B cell (primary cell): ENCODE measurements around the gene NRXN2. TPM values are rescaled to one million over a fixed set of nuclear protein-coding genes. Genes with fewer than 3 reads are reported as not detected.
A peak's percentile ranks its signal among the peaks of the same experiment; 100 is the strongest.

Experiments
- ATAC-seq: fragments of 200-7000 bp; cut with Tn5 transposase; one replicate; pipeline ENCODE4 v1.10.0; 2021; ENCODE audit warnings: low read depth, mild to moderate bottlenecking, moderate number of reproducible peaks, moderate library complexity
- CTCF ChIA-PET: fragments of 350-600 bp; sonication (Branson Sonifier 250); formaldehyde crosslinking; loops from one replicate; lab custom pipeline; 2021; ENCODE audit warnings: antibody characterized with exemption, inconsistent platforms; lab: Charles Lee
- POLR2A ChIA-PET: fragments of 350-600 bp; sonication (Branson Sonifier 250); formaldehyde crosslinking; loops from one replicate; lab custom pipeline; 2021; ENCODE audit warnings: antibody characterized with exemption; lab: Charles Lee
- DNase-seq: peaks from one replicate; pipeline ENCODE4 v3.0.0; 2013
- H2AFZ ChIP-seq: 2 replicates; pipeline ENCODE4 v1.6.1; 2012; ENCODE audit warnings: mild to moderate bottlenecking, low read depth, low read length; ENCODE audit not compliant: insufficient read depth, poor library complexity, severe bottlenecking
- H3K27ac ChIP-seq, 2 donors: 1 replicate in 1 of 2; 2 replicates in 1 of 2; pipeline ENCODE4 v1.5.1; 2012 to 2013; ENCODE audit warnings: low read length in 2 of 2, mild to moderate bottlenecking in 2 of 2, moderate library complexity in 1 of 2
- H3K27me3 ChIP-seq, 4 experiments: fragments of 200-600 bp in 1 of 4; sonication (generic) in 1 of 4; replicated peaks in 1 of 4; 1 replicate in 2 of 4; 2 replicates in 2 of 4; pipeline versions ENCODE4 v1.6.1 to v1.7.0; 2013 to 2016; ENCODE audit warnings: low read length in 3 of 4, mild to moderate bottlenecking in 2 of 4, mixed read lengths in 1 of 4, moderate library complexity in 1 of 4; ENCODE audit not compliant: insufficient read depth in 4 of 4, control insufficient read depth in 3 of 4; ENCODE audit errors: control extremely low read depth in 1 of 4
- H3K36me3 ChIP-seq, 2 experiments: replicated peaks in 1 of 2; 1 replicate in 1 of 2; 2 replicates in 1 of 2; pipeline versions ENCODE4 v1.6.1 to v1.7.1; 2013; ENCODE audit warnings: low read length in 1 of 2; ENCODE audit not compliant: insufficient read depth in 2 of 2, control insufficient read depth in 1 of 2; ENCODE audit errors: control extremely low read depth in 1 of 2, extremely low read depth in 1 of 2
- H3K4me1 ChIP-seq, 2 donors: fragments of 200-600 bp in 1 of 2; sonication (generic) in 1 of 2; 1 replicate in 1 of 2; 2 replicates in 1 of 2; pipeline versions ENCODE4 v1.5.1 to v1.6.1; 2013 to 2017; ENCODE audit warnings: low read length in 2 of 2; ENCODE audit not compliant: control insufficient read depth in 2 of 2, insufficient read depth in 2 of 2
- H3K4me2 ChIP-seq: replicated peaks from 2 replicates; pipeline ENCODE3; 2012; ENCODE audit warnings: mild to moderate bottlenecking, low read depth, low read length; ENCODE audit not compliant: poor library complexity, severe bottlenecking
- H3K4me3 ChIP-seq, 5 experiments: fragments of 200-600 bp in 1 of 5; sonication (generic) in 1 of 5; 1 replicate in 3 of 5; 2 replicates in 2 of 5; pipeline versions ENCODE4 v1.5.1 to v1.7.0; 2011 to 2016; ENCODE audit warnings: low read length in 4 of 5, mild to moderate bottlenecking in 4 of 5, low read depth in 2 of 5, control low read depth in 1 of 5, moderate library complexity in 1 of 5; ENCODE audit not compliant: insufficient read depth in 1 of 5; ENCODE audit errors: control extremely low read depth in 1 of 5, extremely low read depth in 1 of 5
- H3K79me2 ChIP-seq: fragments of 200-600 bp; sonication (generic); one replicate; pipeline ENCODE4 v1.6.0; 2016; ENCODE audit warnings: low read length; ENCODE audit not compliant: control insufficient read depth, insufficient read depth
- H3K9ac ChIP-seq: fragments of 200-600 bp; sonication (generic); 2 replicates; pipeline ENCODE4 v1.6.1; 2017; ENCODE audit warnings: mild to moderate bottlenecking, low read length, moderate library complexity
- H3K9me3 ChIP-seq, 3 donors: one replicate each; pipeline versions ENCODE4 v1.6.1 to v1.7.1; 2013; ENCODE audit warnings: low read length in 2 of 3; ENCODE audit not compliant: control insufficient read depth in 2 of 3, insufficient read depth in 1 of 3; ENCODE audit errors: control extremely low read depth in 1 of 3
- H4K20me1 ChIP-seq: 2 replicates; pipeline ENCODE4 v1.6.0; 2012; ENCODE audit warnings: mild to moderate bottlenecking, low read length; ENCODE audit not compliant: insufficient read depth, control insufficient read depth, poor library complexity, severe bottlenecking
- H3K27ac Mint-ChIP-seq: one replicate; pipeline ENCODE4 v1.8.0; 2021; ENCODE audit warnings: mixed read lengths
- H3K27me3 Mint-ChIP-seq: one replicate; pipeline ENCODE4 v1.8.0; 2021; ENCODE audit warnings: mixed read lengths
- H3K4me1 Mint-ChIP-seq: one replicate; pipeline ENCODE4 v1.8.0; 2021; ENCODE audit warnings: mixed read lengths
- H3K4me3 Mint-ChIP-seq: one replicate; pipeline ENCODE4 v1.8.0; 2021; ENCODE audit warnings: mixed read lengths
- H3K9me3 Mint-ChIP-seq: one replicate; pipeline ENCODE4 v1.8.0; 2022; ENCODE audit warnings: mixed read lengths; ENCODE audit not compliant: insufficient read depth
- EZH2 ChIP-seq: IDR thresholded peaks from 2 replicates; pipeline ENCODE4 v1.6.1; 2012; ENCODE audit warnings: borderline replicate concordance, low read depth, mild to moderate bottlenecking, moderate library complexity, low read length; ENCODE audit not compliant: insufficient read depth, poor library complexity, severe bottlenecking
- WGBS: methylation state at CpG from one replicate; pipeline ENCODE4 v1.1.5; 2013; ENCODE audit warnings: missing lambda C conversion rate; ENCODE audit not compliant: insufficient coverage; 5-methylcytosine and 5-hydroxymethylcytosine counted together
- intact Hi-C: fragments of 100-400 bp; cut with micrococcal nuclease; formaldehyde crosslinking; loops from one replicate; pipeline ENCODE4 v1.10.0; 2022
- polyA plus RNA-seq: library from polyadenylated mRNA; depleted of rRNA; stranded (reverse); fragments of >200 nt; gene quantifications from 2 replicates; pipeline ENCODE4 v1.2.3, GENCODE V29; 2012
- total RNA-seq, 2 donors: library from RNA; stranded (reverse); fragments of 120-200 nt in 1 of 2; gene quantifications; 1 replicate in 1 of 2; 2 replicates in 1 of 2; pipeline versions ENCODE4 v1.2.3 to v1.2.4, GENCODE V29; 2013 to 2022
- TF ChIP-seq, protein P1 (sequence below): fragments of 200-600 bp; IDR thresholded peaks from one replicate; pipeline ENCODE4 v1.8.0; 2022; ENCODE audit warnings: antibody characterized with exemption, mild to moderate bottlenecking

The NRXN2 gene
- total and polyA plus RNA-seq, 2 donors (not counting 1 experiment from before 2014, with no cell fraction given) = 0.01 to 0.52 TPM

DNA sequence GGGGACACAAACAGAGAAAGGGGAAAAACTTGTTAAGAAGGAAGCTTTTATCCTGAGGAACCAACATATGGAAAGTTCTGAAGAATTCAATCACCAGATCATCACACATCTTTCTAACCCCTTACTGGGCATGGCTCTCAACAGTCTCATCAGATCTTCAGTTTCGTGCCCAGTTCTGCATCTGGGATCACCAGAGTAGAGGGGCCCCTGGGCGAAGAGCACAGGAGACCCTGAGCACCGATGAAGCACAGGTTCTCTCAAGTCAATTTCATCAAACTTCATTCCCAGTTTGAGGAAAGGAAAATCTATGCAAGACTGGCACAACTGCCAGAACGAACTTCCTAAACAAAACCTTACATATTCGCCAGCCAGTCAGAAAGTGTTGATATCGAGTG, 45.3 kb upstream of the NRXN2 start:
- peaks cover 63% of the 10 kb centered on the region for H3K79me2 ChIP-seq
- intact Hi-C loops = no loop called here
- no peak for DNase-seq

More for the DNA sequence above, 45.3 kb upstream of the NRXN2 start:
- ATAC-seq = no peak
- no peaks in the 10 kb centered on the region for H3K9me3 ChIP-seq
- H3K4me1 ChIP-seq = peaks cover 85 to 96% of the 10 kb centered on the region in 2 donors
- TF ChIP-seq, protein P1, sequence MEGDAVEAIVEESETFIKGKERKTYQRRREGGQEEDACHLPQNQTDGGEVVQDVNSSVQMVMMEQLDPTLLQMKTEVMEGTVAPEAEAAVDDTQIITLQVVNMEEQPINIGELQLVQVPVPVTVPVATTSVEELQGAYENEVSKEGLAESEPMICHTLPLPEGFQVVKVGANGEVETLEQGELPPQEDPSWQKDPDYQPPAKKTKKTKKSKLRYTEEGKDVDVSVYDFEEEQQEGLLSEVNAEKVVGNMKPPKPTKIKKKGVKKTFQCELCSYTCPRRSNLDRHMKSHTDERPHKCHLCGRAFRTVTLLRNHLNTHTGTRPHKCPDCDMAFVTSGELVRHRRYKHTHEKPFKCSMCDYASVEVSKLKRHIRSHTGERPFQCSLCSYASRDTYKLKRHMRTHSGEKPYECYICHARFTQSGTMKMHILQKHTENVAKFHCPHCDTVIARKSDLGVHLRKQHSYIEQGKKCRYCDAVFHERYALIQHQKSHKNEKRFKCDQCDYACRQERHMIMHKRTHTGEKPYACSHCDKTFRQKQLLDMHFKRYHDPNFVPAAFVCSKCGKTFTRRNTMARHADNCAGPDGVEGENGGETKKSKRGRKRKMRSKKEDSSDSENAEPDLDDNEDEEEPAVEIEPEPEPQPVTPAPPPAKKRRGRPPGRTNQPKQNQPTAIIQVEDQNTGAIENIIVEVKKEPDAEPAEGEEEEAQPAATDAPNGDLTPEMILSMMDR = no peak
- TF ChIP-seq EZH2 = no peak
- 88% methylated on average over 5 of the region's 6 CpGs for WGBS
- H3K4me1 Mint-ChIP-seq = peaks cover 91% of the 10 kb centered on the region
- H3K27ac Mint-ChIP-seq = peak overlapping the region; percentile 92
- no peaks in the 10 kb centered on the region for H3K9me3 Mint-ChIP-seq
- H3K4me2 ChIP-seq = peak overlapping the region; percentile 54
- H3K27me3 Mint-ChIP-seq = no peaks in the 10 kb centered on the region
- POLR2A ChIA-PET = interaction anchor here (1.4 to 2.5 kb wide), 3 partner anchors 8 to 24 kb away, joined by 4 to 10 read pairs (median 8); partner anchors contain the start of genes RASGRP2 and SF1
- H3K4me3 Mint-ChIP-seq = peak overlapping the region; percentile 66
- CTCF ChIA-PET = interaction anchor here (0.9 to 12.2 kb wide), 9 partner anchors 8 to 102 kb away, joined by 3 to 280 read pairs (median 4); partner anchors contain the start of genes RASGRP2 and SF1
- no peak overlapping the region for H2AFZ ChIP-seq
- H3K27ac ChIP-seq = peak overlapping the region; percentile 64 to 75
- no peak overlapping the region for H3K4me3 ChIP-seq
- H4K20me1 ChIP-seq = peaks cover 76% of the 10 kb centered on the region
- no peaks in the 10 kb centered on the region for H3K27me3 ChIP-seq
- peaks cover 9 to 92% of the 10 kb centered on the region in 2 experiments for H3K36me3 ChIP-seq
- no peak overlapping the region for H3K9ac ChIP-seq
